HL-60/S4 treated with retinoic acid at 250 ng/mL for 4 days and 3 days (cell line): ENCODE results near the gene RABL2A.
"Not testable (repeated sequence)": the region's sequence is repeated elsewhere in the genome, so short reads cannot be mapped to it uniquely, and the experiment has no call there.

Experiments used
- in situ Hi-C: fragments of 300-500 bp; cut with MboI; formaldehyde crosslinking; loops from 2 replicates; pipeline ENCODE4 v1.7.0; 2022; ENCODE audit warnings: low sequenced_read_pairs

The RABL2A gene

DNA sequence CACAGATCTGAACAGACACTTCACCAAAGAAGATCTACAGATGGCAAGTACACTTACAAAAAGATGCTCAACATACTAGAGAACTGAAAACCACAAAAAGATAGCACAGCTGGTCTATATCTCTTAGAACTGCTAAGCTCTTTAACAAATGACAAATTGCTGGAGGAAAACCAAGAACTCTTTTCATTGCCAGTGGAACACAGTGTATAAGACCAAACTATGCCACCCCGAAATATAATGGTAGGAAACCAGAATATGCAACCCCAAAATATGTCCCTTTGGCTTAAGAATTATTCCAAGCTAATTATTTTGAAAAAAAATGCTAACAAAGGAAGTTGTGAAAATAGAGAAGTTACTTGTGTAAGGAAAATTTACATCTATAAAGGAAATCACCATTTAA is 21.0 kb upstream of the RABL2A start:
- in situ Hi-C loops, result not testable (repeated sequence)

GRCh38 chr2:113609822-113610221 is 17.2 kb upstream of the RABL2A start:
- in situ Hi-C loops, result not testable (repeated sequence)

GRCh38 chr2:113621002-113621401 is 6.1 kb upstream of the RABL2A start:
- in situ Hi-C loops, result not testable (repeated sequence)

DNA sequence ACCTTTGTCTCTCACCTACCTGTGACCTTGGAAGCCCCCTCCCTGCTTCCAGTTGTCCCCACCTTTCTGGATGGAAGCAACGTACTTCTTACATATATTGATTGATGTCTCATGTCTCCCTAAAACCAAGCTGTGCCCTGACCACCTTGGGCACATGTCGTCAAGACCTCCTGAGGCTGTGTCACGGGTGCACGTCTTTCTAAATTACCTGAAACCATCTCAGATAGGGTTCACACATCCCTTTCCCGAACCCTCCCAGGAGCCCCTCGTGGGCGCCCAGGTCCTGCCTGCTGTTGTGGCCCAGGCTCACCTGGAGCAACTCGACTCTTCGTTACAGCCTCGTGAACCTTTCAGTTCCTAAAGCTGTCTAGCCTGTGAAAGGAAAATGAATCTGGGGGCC is 1.2 kb upstream of the RABL2A start:
- in situ Hi-C loops, result not testable (repeated sequence)

DNA sequence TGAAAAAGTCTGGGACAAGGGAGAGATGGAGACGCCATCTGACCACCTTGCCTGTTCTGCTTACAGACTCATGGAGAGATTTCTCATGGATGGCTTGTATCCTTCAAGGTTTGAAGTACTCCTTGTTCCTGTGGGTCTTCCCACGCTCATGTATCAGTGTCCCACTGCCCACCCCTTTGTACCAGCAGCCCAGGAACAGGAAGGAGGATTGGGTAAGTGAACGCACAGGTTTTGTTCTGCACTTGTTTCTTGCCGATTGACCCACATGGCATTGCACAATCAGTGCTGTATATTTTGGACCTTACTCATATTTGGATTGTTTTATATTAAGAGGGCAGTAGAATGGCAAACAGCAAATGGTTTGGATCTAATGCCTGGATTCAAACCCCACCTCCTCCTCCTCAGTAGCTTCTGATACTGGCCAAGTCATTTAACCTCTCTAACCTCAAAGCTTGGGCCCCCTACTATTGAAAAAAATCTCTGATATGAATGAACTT is 5.8 kb downstream of the RABL2A start:
- in situ Hi-C loops, result not testable (repeated sequence)

- in situ Hi-C loops, result not testable (repeated sequence)
Measured at GRCh38 chr2:113635358-113635757, 8.3 kb downstream of the RABL2A start.

GRCh38 chr2:113636226-113636625 is 9.2 kb downstream of the RABL2A start:
- in situ Hi-C loops, result not testable (repeated sequence)

DNA sequence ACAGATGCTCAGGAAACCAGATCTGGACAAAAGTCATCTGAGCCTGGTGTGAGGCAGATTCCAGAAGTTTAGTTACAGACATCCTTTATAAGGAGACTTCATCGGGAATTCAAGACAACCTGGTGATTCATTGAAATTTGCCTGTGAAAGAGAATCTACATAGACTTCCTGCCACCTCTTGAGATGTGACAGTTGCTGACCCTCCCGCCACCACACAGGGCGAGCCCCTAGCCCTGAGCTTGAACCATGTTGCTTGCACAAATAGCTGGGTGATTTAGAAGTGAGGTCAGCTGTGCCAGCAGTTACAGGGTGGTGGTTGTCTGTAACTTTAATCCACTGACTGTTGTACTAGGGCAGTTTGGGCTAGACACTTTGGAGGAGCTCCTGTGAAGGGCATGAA is 11.0 kb downstream of the RABL2A start:
- in situ Hi-C loops, result not testable (repeated sequence)

DNA sequence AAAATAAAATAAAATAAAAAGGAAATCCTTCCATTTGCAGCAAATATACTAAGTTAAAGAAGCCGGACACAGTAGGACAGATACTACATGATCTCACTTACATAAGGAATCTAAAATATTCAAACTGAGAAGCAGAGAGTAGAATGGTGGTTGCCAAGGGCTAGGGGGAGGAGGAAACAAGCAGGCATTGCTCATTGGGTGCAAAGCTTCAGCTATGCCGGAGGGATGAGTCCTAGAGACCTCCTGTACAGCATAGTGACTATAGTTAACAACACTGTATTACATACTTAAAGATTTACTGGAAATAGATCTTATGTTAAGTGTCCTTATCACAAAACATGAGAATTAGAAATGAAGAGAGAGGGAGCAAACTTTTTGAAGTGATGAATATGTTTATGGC is 19.2 kb downstream of the RABL2A start:
- in situ Hi-C loops, result not testable (repeated sequence)

DNA sequence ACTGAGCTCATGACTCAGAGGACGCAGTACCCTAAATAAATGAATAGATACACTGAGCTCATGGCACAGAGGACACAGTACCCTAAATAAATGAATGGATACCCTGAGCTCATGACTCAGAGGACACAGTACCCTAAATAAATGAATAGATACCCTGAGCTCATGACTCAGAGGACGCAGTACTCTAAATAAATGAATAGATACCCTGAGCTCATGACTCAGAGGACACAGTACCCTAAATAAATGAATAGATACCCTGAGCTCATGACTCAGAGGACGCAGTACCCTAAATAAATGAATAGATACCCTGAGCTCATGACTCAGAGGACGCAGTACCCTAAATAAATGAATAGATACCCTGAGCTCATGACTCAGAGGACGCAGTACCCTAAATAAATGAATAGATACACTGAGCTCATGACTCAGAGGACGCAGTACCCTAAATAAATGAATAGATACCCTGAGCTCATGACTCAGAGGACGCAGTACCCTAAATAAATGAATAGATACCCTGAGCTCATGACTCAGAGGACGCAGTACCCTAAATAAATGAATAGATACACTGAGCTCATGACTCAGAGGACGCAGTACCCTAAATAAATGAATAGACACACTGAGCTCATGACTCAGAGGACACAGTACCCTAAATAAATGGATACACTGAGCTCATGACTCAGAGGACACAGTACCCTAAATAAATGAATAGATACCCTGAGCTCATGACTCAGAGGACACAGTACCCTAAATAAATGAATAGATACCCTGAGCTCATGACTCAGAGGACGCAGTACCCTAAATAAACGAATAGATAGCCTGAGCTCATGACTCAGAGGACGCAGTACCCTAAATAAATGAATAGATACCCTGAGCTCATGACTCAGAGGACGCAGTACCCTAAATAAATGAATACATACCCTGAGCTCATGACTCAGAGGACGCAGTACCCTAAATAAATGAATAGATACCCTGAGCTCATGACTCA is 24.1 kb downstream of the RABL2A start:
- in situ Hi-C loops, result not testable (repeated sequence)

DNA sequence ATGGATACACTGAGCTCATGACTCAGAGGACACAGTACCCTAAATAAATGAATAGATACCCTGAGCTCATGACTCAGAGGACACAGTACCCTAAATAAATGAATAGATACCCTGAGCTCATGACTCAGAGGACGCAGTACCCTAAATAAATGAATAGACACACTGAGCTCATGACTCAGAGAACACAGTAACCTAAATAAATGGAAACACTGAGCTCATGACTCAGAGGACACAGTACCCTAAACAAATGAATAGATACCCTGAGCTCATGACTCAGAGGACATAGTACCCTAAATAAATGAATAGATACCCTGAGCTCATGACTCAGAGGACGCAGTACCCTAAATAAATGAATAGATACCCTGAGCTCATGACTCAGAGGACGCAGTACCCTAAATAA is 25.5 kb downstream of the RABL2A start:
- in situ Hi-C loops, result not testable (repeated sequence)

DNA sequence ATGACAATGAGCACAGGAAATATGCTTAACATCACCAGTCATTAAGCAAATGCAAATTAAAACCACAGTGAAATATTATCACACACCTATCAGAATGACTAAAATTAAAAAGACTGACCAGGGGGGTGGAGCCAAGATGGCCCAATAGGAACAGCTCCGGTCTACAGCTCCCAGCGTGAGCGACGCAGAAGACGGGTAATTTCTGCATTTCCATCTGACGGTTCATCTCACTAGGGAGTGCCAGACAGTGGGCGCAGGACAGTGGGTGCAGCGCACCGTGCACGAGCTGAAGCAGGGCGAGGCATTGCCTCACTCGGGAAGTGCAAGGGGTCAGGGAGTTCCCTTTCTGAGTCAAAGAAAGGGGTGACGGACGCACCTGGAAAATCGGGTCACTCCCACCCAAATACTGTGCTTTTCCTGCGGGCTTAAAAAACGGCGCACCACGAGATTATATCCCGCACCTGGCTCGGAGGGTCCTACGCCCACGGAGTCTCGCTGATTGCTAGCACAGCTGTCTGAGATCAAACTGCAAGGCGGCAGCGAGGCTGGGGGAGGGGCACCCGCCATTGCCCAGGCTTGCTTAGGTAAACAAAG is 29.1 kb downstream of the RABL2A start:
- in situ Hi-C loops, result not testable (repeated sequence)

DNA sequence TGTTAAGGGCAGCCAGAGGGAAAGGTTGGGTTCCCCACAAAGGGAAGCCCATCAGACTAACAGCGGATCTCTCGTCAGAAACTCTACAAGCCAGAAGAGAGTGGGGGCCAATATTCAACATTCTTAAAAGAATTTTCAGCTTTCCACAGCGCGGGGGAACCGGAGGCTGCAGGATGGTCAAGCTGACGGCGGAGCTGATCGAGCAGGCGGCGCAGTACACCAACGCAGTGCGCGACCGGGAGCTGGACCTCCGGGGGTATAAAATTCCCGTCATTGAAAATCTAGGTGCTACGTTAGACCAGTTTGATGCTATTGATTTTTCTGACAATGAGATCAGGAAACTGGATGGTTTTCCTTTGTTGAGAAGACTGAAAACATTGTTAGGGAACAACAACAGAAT is 30.7 kb downstream of the RABL2A start:
- in situ Hi-C loops, result not testable (repeated sequence)

DNA sequence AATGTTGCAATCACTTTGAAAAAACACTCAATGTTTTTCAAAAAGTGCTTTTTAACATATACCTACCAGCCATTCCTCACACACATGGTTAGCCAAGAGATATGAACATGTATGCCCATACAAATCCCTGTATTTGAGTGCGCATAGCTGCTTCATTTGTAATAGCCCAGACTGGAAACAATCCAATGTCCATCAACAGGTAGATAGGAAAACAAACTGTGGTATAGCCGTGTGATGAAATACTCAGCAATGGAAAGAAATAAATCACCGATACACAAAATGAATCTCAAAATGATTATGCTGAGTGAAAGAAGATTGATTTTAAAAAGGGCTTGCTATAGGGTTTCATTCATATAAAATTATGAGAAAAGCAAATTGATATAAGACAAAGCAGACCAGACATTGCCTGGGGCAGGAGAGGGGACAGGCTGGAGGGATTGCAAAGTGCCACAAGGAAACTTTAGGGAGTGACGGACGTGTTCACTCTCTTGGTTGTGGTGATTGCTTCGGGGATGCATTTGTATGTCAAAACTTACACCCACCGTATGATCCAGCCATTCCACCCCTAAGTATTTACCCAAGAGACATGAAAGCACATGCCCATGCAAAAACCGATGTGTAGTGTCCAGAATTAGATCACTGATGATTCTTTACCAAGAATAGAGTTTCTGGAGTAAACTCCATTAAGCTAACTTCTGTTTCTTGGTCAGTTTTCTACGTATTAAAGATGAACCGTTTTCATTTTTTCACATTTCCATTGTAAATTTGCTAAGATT is 36.4 kb downstream of the RABL2A start:
- in situ Hi-C loops, result not testable (repeated sequence)

GRCh38 chr2:113664761-113665533 is 37.9 kb downstream of the RABL2A start:
- in situ Hi-C loops, result not testable (repeated sequence)

DNA sequence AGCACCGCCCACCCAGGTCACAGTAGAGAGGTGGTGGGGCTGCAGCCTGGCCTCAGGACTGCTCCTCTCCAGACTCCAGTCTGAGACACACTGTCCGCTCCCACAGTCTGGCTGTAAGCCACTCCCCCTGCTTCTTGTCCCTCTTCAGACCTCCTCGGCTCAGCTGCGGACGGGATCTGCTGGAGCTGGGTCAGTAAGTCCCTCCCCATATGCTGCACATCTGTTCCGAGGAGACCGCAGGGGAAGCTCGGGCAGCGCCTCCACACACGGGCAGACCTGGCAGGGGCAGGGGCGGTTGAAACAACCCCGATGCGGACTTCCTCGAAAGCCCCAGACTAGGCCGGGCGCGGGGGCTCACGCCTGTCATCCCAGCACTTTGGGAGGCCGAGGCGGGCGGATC is 41.9 kb downstream of the RABL2A start:
- in situ Hi-C loops, result not testable (repeated sequence)

DNA sequence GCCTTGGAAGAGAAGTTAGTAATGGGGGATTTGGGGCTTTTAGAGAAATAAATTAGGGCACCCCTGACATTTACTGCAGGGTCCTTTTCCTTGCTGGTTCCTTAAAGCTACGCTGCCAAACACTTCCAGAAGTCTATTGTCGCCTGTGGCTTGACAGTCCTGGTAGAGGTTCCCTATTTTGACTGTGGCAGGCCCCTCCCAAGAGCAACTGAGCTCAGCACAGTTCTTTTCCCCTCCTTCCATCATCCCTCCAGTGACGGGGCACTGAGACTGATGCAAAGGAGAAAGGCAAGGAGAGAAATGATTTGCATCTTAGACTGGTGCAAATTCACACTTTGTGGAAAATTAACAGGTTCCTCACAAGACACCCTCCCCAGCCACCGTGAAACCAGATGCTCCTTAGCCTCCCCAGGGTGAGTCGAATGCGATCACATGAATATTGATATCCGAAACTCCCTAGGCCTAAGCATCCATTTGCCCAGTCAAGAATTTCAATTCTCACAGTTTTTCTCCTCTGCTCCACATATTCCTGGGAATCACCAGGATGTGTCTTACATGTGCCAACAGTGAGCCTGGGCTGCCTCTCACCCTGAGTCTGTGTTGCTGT is 45.4 kb downstream of the RABL2A start:
- in situ Hi-C loops, result no loop called here

GRCh38 chr2:113675875-113676274 is 48.8 kb downstream of the RABL2A start:
- in situ Hi-C loops, result no loop called here

DNA sequence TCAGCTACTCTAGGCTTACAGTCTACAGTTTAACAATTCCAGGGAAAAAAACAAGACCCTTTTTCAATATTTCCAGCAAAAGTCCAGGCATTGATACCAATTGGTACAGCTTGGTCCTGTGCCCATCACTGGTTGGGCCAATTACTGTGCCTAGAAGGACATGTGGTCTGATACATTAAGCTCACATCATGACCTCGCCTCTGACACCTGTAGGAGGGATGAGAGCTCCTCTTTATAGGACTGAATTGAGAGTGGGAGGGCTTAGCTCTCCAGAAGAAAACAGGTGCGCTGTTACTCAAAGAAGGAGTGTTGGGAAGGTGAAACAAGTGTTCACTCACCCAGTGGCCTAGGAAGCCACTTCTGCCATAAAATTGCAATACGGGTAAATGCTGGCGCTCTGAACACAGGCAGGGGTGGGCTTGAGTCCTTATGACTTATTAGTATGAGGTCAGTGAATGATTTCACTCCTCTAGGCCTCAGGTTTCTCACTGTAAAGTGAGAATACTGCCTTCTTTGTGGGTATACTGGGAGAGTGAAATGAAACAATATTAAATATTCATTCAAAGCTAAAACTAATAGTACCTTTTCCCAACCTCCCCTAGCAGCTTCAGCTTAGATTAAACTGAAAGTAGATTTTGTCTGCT is 49.7 kb downstream of the RABL2A start:
- in situ Hi-C loops, result no loop called here

DNA sequence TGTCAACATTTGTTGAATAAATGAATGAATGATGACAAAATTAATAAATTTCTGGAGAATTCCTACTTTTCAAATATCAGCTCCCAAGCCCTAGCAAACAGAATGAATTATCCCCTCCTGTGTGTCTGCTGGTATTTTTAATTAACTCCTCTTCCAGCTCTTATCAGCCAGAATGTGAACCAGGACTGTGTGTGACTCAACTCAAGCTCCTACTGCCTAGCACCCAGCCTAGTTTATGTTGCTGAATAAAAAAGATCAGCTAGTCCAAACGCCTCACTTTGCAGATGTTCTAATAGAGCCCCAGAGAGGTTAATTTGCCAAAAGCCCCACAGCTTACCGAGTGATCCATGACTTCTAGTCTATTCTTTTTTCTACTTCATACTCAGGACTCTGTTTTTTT is 50.3 kb downstream of the RABL2A start:
- in situ Hi-C loops, result no loop called here
